Panc1 (cell line): ENCODE data around the gene MMRN2. TPM values are rescaled to one million over a fixed set of nuclear protein-coding genes. Genes with fewer than 3 reads are reported as not detected.

Experiments used
- ATAC-seq: fragments of 200-7000 bp; cut with Tn5 transposase; 2 replicates; pipeline ENCODE4 v1.9.1; 2020; ENCODE audit warnings: mild to moderate bottlenecking, moderate library complexity
- BruUV-seq: library from RNA; stranded (reverse); fragments of 400-500 nt; replicated peaks from 2 replicates; lab custom pipeline; 2021; lab: Mats Ljungman, UMichigan
- CTCF ChIA-PET: fragments of 300-600 bp; sonication (Branson Sonifier 250); formaldehyde crosslinking; loops from one replicate; lab custom pipeline; 2022; ENCODE audit warnings: antibody characterized with exemption; lab: Charles Lee
- POLR2A ChIA-PET: fragments of 300-600 bp; sonication (Branson Sonifier 250); formaldehyde crosslinking; loops from one replicate; lab custom pipeline; 2022; ENCODE audit warnings: antibody characterized with exemption; lab: Charles Lee
- DNase-seq: peaks from one replicate; pipeline ENCODE4 v3.0.0-alpha.2; 2010; ENCODE audit warnings: low read depth, low spot score
- H3K27ac ChIP-seq: 2 replicates; pipeline ENCODE4 v1.5.1; 2011; ENCODE audit warnings: mild to moderate bottlenecking, low read length, inconsistent platforms
- H3K27me3 ChIP-seq: fragments of 200-500 bp; sonication (Bioruptor generic); 2 replicates; pipeline ENCODE4 v1.6.0; 2014; ENCODE audit warnings: low read length, inconsistent platforms; ENCODE audit not compliant: control insufficient read depth, insufficient read depth
- H3K36me3 ChIP-seq: fragments of 200-500 bp; sonication (Bioruptor generic); 2 replicates; pipeline ENCODE4 v1.5.1; 2014; ENCODE audit warnings: inconsistent platforms, mild to moderate bottlenecking, low read length, moderate library complexity; ENCODE audit not compliant: control insufficient read depth, insufficient read depth
- H3K4me1 ChIP-seq: 2 replicates; pipeline ENCODE4 v1.5.1; 2011; ENCODE audit warnings: inconsistent platforms, mild to moderate bottlenecking, low read length, moderate library complexity; ENCODE audit not compliant: control insufficient read depth, insufficient read depth
- H3K4me3 ChIP-seq, 2 experiments: 2 replicates each; pipeline ENCODE4 v1.5.1; 2011 to 2012; ENCODE audit warnings: low read depth in 2 of 2, low read length in 2 of 2, mild to moderate bottlenecking in 2 of 2, inconsistent platforms in 1 of 2, moderate library complexity in 1 of 2
- H3K9me3 ChIP-seq: fragments of 200-500 bp; sonication (Bioruptor generic); 2 replicates; pipeline ENCODE4 v1.5.1; 2014; ENCODE audit warnings: low read depth, mild to moderate bottlenecking, inconsistent platforms, low read length, moderate library complexity; ENCODE audit not compliant: control insufficient read depth, insufficient read depth
- POLR2AphosphoS5 ChIP-seq: IDR thresholded peaks from 2 replicates; pipeline ENCODE4 v1.6.1; 2012; ENCODE audit warnings: mild to moderate bottlenecking, low read depth, low read length, moderate library complexity
- REST ChIP-seq, 2 experiments: IDR thresholded peaks; 2 replicates each; pipeline ENCODE4 v1.6.1; 2011 to 2012; ENCODE audit warnings: low read depth in 2 of 2, control low read depth in 1 of 2, low read length in 1 of 2, mild to moderate bottlenecking in 1 of 2, moderate library complexity in 1 of 2; ENCODE audit not compliant: insufficient read depth in 1 of 2
- SIN3A ChIP-seq: IDR thresholded peaks from 2 replicates; pipeline ENCODE4 v1.6.1; 2012; ENCODE audit warnings: low read depth, mild to moderate bottlenecking, low read length, moderate library complexity, borderline replicate concordance; ENCODE audit not compliant: insufficient read depth
- TCF7L2 ChIP-seq: IDR thresholded peaks from 2 replicates; pipeline ENCODE4 v1.6.1; 2011; ENCODE audit warnings: mild to moderate bottlenecking, low read depth, low read length, inconsistent platforms
- in situ Hi-C: cut with HindIII; loops from 2 replicates; pipeline ENCODE4 v1.10.0; 2016; ENCODE audit warnings: low sequenced_read_pairs, low pct_unique_long_range_greater_than_20kb
- intact Hi-C: fragments of 100-400 bp; cut with micrococcal nuclease; formaldehyde crosslinking; loops from one replicate; pipeline ENCODE4 v1.10.0; 2022; ENCODE audit not compliant: unreplicated experiment
- total RNA-seq: library from RNA; stranded (reverse); gene quantifications from one replicate; pipeline ENCODE4 v1.2.1, GENCODE V29; 2021; ENCODE audit not compliant: unreplicated experiment
- TF ChIP-seq, protein P1 (sequence below): fragments of 450-650 bp; IDR thresholded peaks from 2 replicates; pipeline ENCODE4 v1.5.1; 2017; ENCODE audit warnings: mild to moderate bottlenecking

MMRN2 gene
- total RNA-seq, 1 experiment from 2014 or later = 1.0 TPM

DNA sequence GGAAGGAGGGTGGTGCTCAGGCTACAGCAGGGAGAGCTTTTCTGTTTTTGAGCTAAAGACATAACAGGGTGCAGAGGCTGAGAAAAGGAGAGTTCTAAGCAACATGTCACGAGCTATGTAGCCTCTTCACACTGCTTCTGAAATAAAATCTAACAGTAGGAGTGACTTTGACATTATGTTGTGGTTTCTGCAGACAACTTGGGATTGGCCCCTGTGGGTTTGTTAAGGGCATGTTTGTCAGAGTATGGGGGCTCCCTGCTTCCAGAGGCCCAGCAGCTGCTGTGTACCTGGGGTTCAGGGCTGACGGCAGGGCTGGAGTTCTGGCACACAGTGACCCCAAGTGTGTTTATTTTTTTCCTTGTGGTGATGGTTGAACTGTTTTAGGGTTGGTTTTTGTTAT lies 24.7 kb downstream of the MMRN2 start:
- ATAC-seq (no peak), DNase-seq (no peak)
- Histone ChIP-seq H3K27ac (no peak overlapping the region), H3K4me1 (no peaks in the 10 kb centered on the region), H3K9me3 (no peaks in the 10 kb centered on the region), H3K4me3 (no peak overlapping the region), H3K36me3 (no peaks in the 10 kb centered on the region), H3K27me3 (no peaks in the 10 kb centered on the region)
- TF ChIP-seq POLR2AphosphoS5 = no peak
- TF ChIP-seq, protein P1, sequence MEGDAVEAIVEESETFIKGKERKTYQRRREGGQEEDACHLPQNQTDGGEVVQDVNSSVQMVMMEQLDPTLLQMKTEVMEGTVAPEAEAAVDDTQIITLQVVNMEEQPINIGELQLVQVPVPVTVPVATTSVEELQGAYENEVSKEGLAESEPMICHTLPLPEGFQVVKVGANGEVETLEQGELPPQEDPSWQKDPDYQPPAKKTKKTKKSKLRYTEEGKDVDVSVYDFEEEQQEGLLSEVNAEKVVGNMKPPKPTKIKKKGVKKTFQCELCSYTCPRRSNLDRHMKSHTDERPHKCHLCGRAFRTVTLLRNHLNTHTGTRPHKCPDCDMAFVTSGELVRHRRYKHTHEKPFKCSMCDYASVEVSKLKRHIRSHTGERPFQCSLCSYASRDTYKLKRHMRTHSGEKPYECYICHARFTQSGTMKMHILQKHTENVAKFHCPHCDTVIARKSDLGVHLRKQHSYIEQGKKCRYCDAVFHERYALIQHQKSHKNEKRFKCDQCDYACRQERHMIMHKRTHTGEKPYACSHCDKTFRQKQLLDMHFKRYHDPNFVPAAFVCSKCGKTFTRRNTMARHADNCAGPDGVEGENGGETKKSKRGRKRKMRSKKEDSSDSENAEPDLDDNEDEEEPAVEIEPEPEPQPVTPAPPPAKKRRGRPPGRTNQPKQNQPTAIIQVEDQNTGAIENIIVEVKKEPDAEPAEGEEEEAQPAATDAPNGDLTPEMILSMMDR = no peak
- no peak for TF ChIP-seq TCF7L2
- TF ChIP-seq REST (IDR thresholded peaks at IDR 0.05; ENCODE audit: insufficient read depth in 1 of 2, low read depth in 2 of 2, low read length in 1 of 2) = no peak
- no peak for TF ChIP-seq SIN3A
- CTCF ChIA-PET = no interaction called here
- no TSS peak for BruUV-seq
- intact Hi-C loops = no loop called here
- POLR2A ChIA-PET = interaction anchor here (0.6 kb wide), 1 partner anchor 31 kb away, joined by 3 read pairs; no protein-coding TSS in a partner anchor
- in situ Hi-C loops = no loop called here

DNA sequence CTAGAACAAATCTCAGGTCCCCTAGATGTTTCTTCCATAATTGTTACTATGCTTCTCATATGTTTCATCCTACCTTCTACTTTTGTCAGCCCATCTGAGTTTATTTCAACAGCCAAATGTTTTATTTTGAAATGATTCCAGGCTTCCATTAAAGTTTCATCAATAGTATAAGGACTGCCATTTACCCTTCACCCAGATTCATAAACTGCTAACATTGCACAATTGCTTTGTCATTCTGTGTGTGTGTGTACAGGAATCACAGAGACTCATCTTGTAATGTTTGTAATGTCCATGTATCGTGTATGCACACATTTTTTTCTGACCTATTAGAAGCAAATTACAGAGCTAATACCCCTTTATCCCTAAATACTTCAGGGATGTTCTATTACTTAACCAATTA lies 25.5 kb downstream of the MMRN2 start:
- H3K27me3 ChIP-seq = no peaks in the 10 kb centered on the region
- ChIA-PET CTCF (no interaction called here), POLR2A (no interaction called here)
- no peak for DNase-seq
- in situ Hi-C loops = no loop called here
- no peaks in the 10 kb centered on the region; the same call in 1 of the 2 replicates for H3K36me3 ChIP-seq
- H3K4me1 ChIP-seq = no peaks in the 10 kb centered on the region
- intact Hi-C loops = no loop called here
- H3K9me3 ChIP-seq = no peaks in the 10 kb centered on the region
- TF ChIP-seq POLR2AphosphoS5 (no peak), SIN3A (no peak), TCF7L2 (no peak), REST (IDR thresholded peaks at IDR 0.05; ENCODE audit: insufficient read depth in 1 of 2, low read depth in 2 of 2, low read length in 1 of 2) (no peak)
- TF ChIP-seq, protein P1 = no peak
- H3K27ac ChIP-seq = no peak overlapping the region
- BruUV-seq = no TSS peak
- no peak overlapping the region for H3K4me3 ChIP-seq
- no peak for ATAC-seq
